Prostate gland (tissue), 2 donors: ENCODE results near the gene TRAPPC12.

Experiments
- POLR2AphosphoS5 ChIP-seq: sonication (generic); formaldehyde crosslinking; IDR thresholded peaks from one replicate; pipeline ENCODE4 v1.6.1; 2017; ENCODE audit warnings: antibody characterized with exemption
- TF ChIP-seq, protein P1 (sequence below), 4 experiments: fragments of 200-600 bp in 2 of 4; fragments of 450-650 bp in 2 of 4; sonication (generic) in 2 of 4; IDR thresholded peaks; 1 replicate in 3 of 4; 2 replicates in 1 of 4; pipeline ENCODE4 v1.5.1; 2016 to 2019; ENCODE audit warnings: antibody characterized with exemption in 4 of 4, mild to moderate bottlenecking in 2 of 4, moderate library complexity in 2 of 4

DNA sequence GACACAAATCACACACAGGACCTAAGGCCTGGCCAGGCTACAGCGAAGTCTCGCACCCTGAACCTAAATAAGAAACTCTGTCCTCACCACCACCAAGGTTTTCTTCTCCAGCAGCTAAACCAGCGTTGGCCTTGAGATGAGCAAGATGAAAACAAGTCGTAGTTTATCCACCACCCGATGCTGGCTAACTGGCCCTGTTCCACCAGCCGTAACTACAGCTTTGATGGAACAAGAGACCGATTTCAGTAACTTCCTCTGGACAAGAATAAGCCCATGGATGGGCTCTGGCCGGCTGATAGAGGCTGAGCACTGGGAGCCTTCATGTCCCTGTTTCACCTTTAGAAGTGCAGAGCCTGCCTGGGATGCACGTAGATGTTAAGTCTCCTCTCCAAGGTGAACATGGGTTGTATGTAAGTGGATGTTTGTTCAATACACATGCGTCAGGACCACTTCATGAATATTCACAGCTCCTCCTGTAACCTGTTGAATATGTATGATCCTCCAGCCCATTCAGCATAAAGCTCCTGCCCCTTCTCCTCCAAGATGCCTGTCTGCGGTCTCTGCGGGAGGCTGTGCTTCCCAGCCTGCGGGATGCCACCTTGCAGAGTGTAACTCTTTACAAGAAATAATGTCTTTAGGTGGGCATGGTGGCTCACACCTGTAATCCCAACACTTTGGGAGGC is 115.6 kb downstream of the TRAPPC12 start:
- TF ChIP-seq, protein P1, sequence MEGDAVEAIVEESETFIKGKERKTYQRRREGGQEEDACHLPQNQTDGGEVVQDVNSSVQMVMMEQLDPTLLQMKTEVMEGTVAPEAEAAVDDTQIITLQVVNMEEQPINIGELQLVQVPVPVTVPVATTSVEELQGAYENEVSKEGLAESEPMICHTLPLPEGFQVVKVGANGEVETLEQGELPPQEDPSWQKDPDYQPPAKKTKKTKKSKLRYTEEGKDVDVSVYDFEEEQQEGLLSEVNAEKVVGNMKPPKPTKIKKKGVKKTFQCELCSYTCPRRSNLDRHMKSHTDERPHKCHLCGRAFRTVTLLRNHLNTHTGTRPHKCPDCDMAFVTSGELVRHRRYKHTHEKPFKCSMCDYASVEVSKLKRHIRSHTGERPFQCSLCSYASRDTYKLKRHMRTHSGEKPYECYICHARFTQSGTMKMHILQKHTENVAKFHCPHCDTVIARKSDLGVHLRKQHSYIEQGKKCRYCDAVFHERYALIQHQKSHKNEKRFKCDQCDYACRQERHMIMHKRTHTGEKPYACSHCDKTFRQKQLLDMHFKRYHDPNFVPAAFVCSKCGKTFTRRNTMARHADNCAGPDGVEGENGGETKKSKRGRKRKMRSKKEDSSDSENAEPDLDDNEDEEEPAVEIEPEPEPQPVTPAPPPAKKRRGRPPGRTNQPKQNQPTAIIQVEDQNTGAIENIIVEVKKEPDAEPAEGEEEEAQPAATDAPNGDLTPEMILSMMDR (IDR thresholded peaks at IDR 0.05), result no peak
- TF ChIP-seq POLR2AphosphoS5, result no peak
